Measurements from ENCODE around the gene FGGY. TPM values are rescaled to one million over a fixed set of nuclear protein-coding genes. Genes with fewer than 3 reads are reported as not detected.
"Not testable (repeated sequence)": the region's sequence is repeated elsewhere in the genome, so short reads cannot be mapped to it uniquely, and the experiment has no call there.

The FGGY gene
- total RNA-seq, 1 experiment from 2014 or later: 14.6 TPM

GRCh38 chr1:59609245-59609644, 312.4 kb downstream of the FGGY start:
- Histone ChIP-seq H4K20me1 (ENCODE audit: control insufficient read depth, insufficient read depth, insufficient read length) (no peaks in the 10 kb centered on the region), H3K27ac (ENCODE audit: insufficient read length, low read depth, low read length) (no peak overlapping the region), H3K27me3 (ENCODE audit: insufficient read depth, low read length) (no peaks in the 10 kb centered on the region), H3K4me2 (ENCODE audit: insufficient read depth, insufficient read length, low read length) (no peak overlapping the region), H3K23me2 (ENCODE audit: insufficient read length, low read depth, low read length, poor library complexity, severe bottlenecking) (no peaks in the 10 kb centered on the region), H3K23ac (ENCODE audit: insufficient read length, low read depth, low read length) (no peak overlapping the region), H4K5ac (ENCODE audit: insufficient read length, low read depth, low read length) (no peak overlapping the region), H2BK12ac (ENCODE audit: insufficient read length, low read depth, low read length) (no peak overlapping the region), H4K8ac (replicated peaks; ENCODE audit: insufficient read length, low read depth, low read length) (no peak overlapping the region), H2AK5ac (ENCODE audit: insufficient read length, low read length) (no peak overlapping the region), H3K14ac (ENCODE audit: insufficient read depth, low read length) (no peak overlapping the region), H2BK20ac (ENCODE audit: low read depth, low read length, poor library complexity, severe bottlenecking) (no peak overlapping the region), H3K79me2 (ENCODE audit: insufficient read depth, low read length) (no peaks in the 10 kb centered on the region), H2BK5ac (ENCODE audit: insufficient read length, low read length) (no peak overlapping the region), H3K9me3 (ENCODE audit: control insufficient read depth, low read depth, low read length) (peaks cover 16% of the 10 kb centered on the region), H2AFZ (ENCODE audit: low read length) (no peak overlapping the region), H3K4me1 (ENCODE audit: insufficient read depth, low read length) (no peaks in the 10 kb centered on the region), H3K56ac (ENCODE audit: insufficient read length, low read depth, low read length) (no peak overlapping the region), H3K18ac (ENCODE audit: insufficient read length, low read depth, low read length) (no peak overlapping the region), H4K91ac (ENCODE audit: insufficient read length, low read depth, low read length) (no peak overlapping the region), H3K79me1 (ENCODE audit: insufficient read depth, low read depth, low read length, poor library complexity, severe bottlenecking) (no peaks in the 10 kb centered on the region), H2BK15ac (ENCODE audit: low read depth, low read length) (no peak overlapping the region), H3K9ac (ENCODE audit: extremely low read depth, insufficient read length, low read length) (no peak overlapping the region), H2BK120ac (ENCODE audit: low read depth, low read length, poor library complexity, severe bottlenecking) (no peak overlapping the region), H3T11ph (ENCODE audit: low read length) (no peak overlapping the region), H3K4ac (ENCODE audit: low read depth, low read length) (no peak overlapping the region)
- no CpG with 5 or more reads among the region's 1 CpG for WGBS (ENCODE audit: extremely low coverage, insufficient read length, low lambda C conversion rate)
- no peaks in the 10 kb centered on the region for H3K27me3 Mint-ChIP-seq (ENCODE audit: low read depth)
- H3K4me1 Mint-ChIP-seq: no peaks in the 10 kb centered on the region
- TF ChIP-seq CTCF (conservative IDR thresholded peaks at IDR 0.05): no peak
- H3K4me3 Mint-ChIP-seq: no peak overlapping the region
- H3K27ac Mint-ChIP-seq: no peak overlapping the region
- H3K36me3 Mint-ChIP-seq (ENCODE audit: insufficient read depth in 1 of 3, low read depth in 3 of 3): peaks cover 19 to 43% (median 37%) of the 10 kb centered on the region in 3 experiments
- no peak for DNase-seq
- peaks cover 21 to 33% of the 10 kb centered on the region in 2 experiments; a peak in 4 of 5 replicates for H3K9me3 Mint-ChIP-seq

- not testable (repeated sequence) for H3K4me2 ChIP-seq (ENCODE audit: insufficient read depth, insufficient read length, low read length); H3K79me2 ChIP-seq (ENCODE audit: insufficient read depth, low read length); H3K23me2 ChIP-seq (ENCODE audit: insufficient read length, low read depth, low read length, poor library complexity, severe bottlenecking); H3T11ph ChIP-seq (ENCODE audit: low read length); H3K18ac ChIP-seq (ENCODE audit: insufficient read length, low read depth, low read length); H3K27ac ChIP-seq (ENCODE audit: insufficient read length, low read depth, low read length); H2AK5ac ChIP-seq (ENCODE audit: insufficient read length, low read length); H4K91ac ChIP-seq (ENCODE audit: insufficient read length, low read depth, low read length); DNase-seq; H3K4me1 Mint-ChIP-seq; H3K9ac ChIP-seq (ENCODE audit: extremely low read depth, insufficient read length, low read length); H2BK5ac ChIP-seq (ENCODE audit: insufficient read length, low read length); H2BK120ac ChIP-seq (ENCODE audit: low read depth, low read length, poor library complexity, severe bottlenecking); H3K4ac ChIP-seq (ENCODE audit: low read depth, low read length); H4K8ac ChIP-seq (replicated peaks; ENCODE audit: insufficient read length, low read depth, low read length); H3K79me1 ChIP-seq (ENCODE audit: insufficient read depth, low read depth, low read length, poor library complexity, severe bottlenecking); H2AFZ ChIP-seq (ENCODE audit: low read length); H3K23ac ChIP-seq (ENCODE audit: insufficient read length, low read depth, low read length); H3K27me3 Mint-ChIP-seq (ENCODE audit: low read depth); H4K20me1 ChIP-seq (ENCODE audit: control insufficient read depth, insufficient read depth, insufficient read length); H2BK15ac ChIP-seq (ENCODE audit: low read depth, low read length); H2BK20ac ChIP-seq (ENCODE audit: low read depth, low read length, poor library complexity, severe bottlenecking); H3K27me3 ChIP-seq (ENCODE audit: insufficient read depth, low read length); H4K5ac ChIP-seq (ENCODE audit: insufficient read length, low read depth, low read length); H2BK12ac ChIP-seq (ENCODE audit: insufficient read length, low read depth, low read length); H3K14ac ChIP-seq (ENCODE audit: insufficient read depth, low read length); H3K4me3 Mint-ChIP-seq; H3K56ac ChIP-seq (ENCODE audit: insufficient read length, low read depth, low read length); H3K27ac Mint-ChIP-seq; H3K4me1 ChIP-seq (ENCODE audit: insufficient read depth, low read length)
- peaks cover 19 to 43% (median 37%) of the 10 kb centered on the region in 3 experiments for H3K36me3 Mint-ChIP-seq (ENCODE audit: insufficient read depth in 1 of 3, low read depth in 3 of 3)
- WGBS (ENCODE audit: extremely low coverage, insufficient read length, low lambda C conversion rate): no CpG with 5 or more reads among the region's 13 CpGs
- H3K9me3 Mint-ChIP-seq: peaks cover 21 to 33% of the 10 kb centered on the region in 2 experiments; a peak in 4 of 5 replicates
- H3K9me3 ChIP-seq (ENCODE audit: control insufficient read depth, low read depth, low read length): peaks cover 16% of the 10 kb centered on the region
Observed at GRCh38 chr1:59610499-59610898, 313.6 kb downstream of the FGGY start.
